GM12874 (cell line): ENCODE measurements around the gene CACNA1C.

Experiments
- CTCF ChIP-seq: IDR thresholded peaks from 2 replicates; pipeline ENCODE4 v1.5.1; 2011; ENCODE audit warnings: low read depth, mild to moderate bottlenecking, control low read depth, low read length, moderate library complexity; ENCODE audit not compliant: insufficient read depth

The CACNA1C gene

GRCh38 chr12:2494486-2495192 lies 441.9 kb downstream of the CACNA1C start:
- no peak for TF ChIP-seq CTCF

GRCh38 chr12:2495417-2496112 lies 442.8 kb downstream of the CACNA1C start:
- no peak for TF ChIP-seq CTCF

- TF ChIP-seq CTCF: no peak
These were observed 446.2 kb downstream of the CACNA1C start for GRCh38 chr12:2498964-2499500.

- no peak for TF ChIP-seq CTCF
These were observed 448.8 kb downstream of the CACNA1C start for GRCh38 chr12:2501464-2502191.

GRCh38 chr12:2503036-2503435 lies 450.2 kb downstream of the CACNA1C start:
- no peak for TF ChIP-seq CTCF

GRCh38 chr12:2503762-2504161 lies 451.0 kb downstream of the CACNA1C start:
- no peak for TF ChIP-seq CTCF

- TF ChIP-seq CTCF: no peak
These were observed 451.8 kb downstream of the CACNA1C start for GRCh38 chr12:2504577-2504976.
